Loucy (cell line): Measurements from ENCODE around the gene RREB1.

Experiments used
- H2AFZ ChIP-seq: fragments of 200-600 bp; sonication (generic); 2 replicates; pipeline ENCODE4 v1.6.0; 2016; ENCODE audit warnings: antibody characterized with exemption, mild to moderate bottlenecking, low read length, moderate library complexity
- H3F3A ChIP-seq: fragments of 200-600 bp; 2 replicates; pipeline ENCODE4 v1.6.0; 2016; ENCODE audit warnings: antibody characterized with exemption, low read depth, mild to moderate bottlenecking
- H3K27me3 ChIP-seq: fragments of 200-600 bp; sonication (generic); 2 replicates; pipeline ENCODE4 v1.6.1; 2014; ENCODE audit warnings: low read length, mild to moderate bottlenecking; ENCODE audit not compliant: insufficient read depth, poor library complexity, severe bottlenecking
- H3K36me3 ChIP-seq: fragments of 200-600 bp; sonication (generic); 2 replicates; pipeline ENCODE4 v1.6.1; 2016; ENCODE audit warnings: low read length; ENCODE audit not compliant: insufficient read depth
- H3K4me1 ChIP-seq: fragments of 200-600 bp; sonication (generic); 2 replicates; pipeline ENCODE4 v1.5.1; 2014; ENCODE audit warnings: low read length, mild to moderate bottlenecking; ENCODE audit not compliant: insufficient read depth, poor library complexity, severe bottlenecking
- H3K4me2 ChIP-seq: fragments of 200-600 bp; sonication (generic); 2 replicates; pipeline ENCODE4 v1.6.0; 2014; ENCODE audit warnings: antibody characterized with exemption, low read length, low read depth, mild to moderate bottlenecking; ENCODE audit not compliant: poor library complexity, severe bottlenecking
- H3K4me3 ChIP-seq: fragments of 200-600 bp; sonication (generic); 2 replicates; pipeline ENCODE4 v1.5.1; 2014; ENCODE audit warnings: low read length, mild to moderate bottlenecking, mixed read lengths; ENCODE audit not compliant: poor library complexity, severe bottlenecking
- H3K79me2 ChIP-seq: fragments of 200-600 bp; sonication (generic); 2 replicates; pipeline ENCODE4 v1.6.1; 2014; ENCODE audit warnings: low read length; ENCODE audit not compliant: insufficient read depth
- H3K9ac ChIP-seq: fragments of 200-600 bp; sonication (generic); 2 replicates; pipeline ENCODE4 v1.6.0; 2014; ENCODE audit warnings: mild to moderate bottlenecking, low read depth, low read length, moderate library complexity; ENCODE audit not compliant: poor library complexity, severe bottlenecking
- H3K9me2 ChIP-seq: fragments of 200-600 bp; sonication (generic); replicated peaks from 2 replicates; pipeline ENCODE4 v1.6.1; 2016; ENCODE audit warnings: low read depth, low read length, mixed read lengths
- H3K9me3 ChIP-seq: fragments of 200-600 bp; sonication (generic); 2 replicates; pipeline ENCODE4 v1.6.1; 2014; ENCODE audit warnings: mild to moderate bottlenecking, antibody characterized with exemption, low read length, low read depth; ENCODE audit not compliant: insufficient read depth
- H4K20me1 ChIP-seq: fragments of 200-600 bp; sonication (generic); 2 replicates; pipeline ENCODE4 v1.6.0; 2014; ENCODE audit warnings: antibody characterized with exemption, low read length, mild to moderate bottlenecking; ENCODE audit not compliant: insufficient read depth, poor library complexity, severe bottlenecking
- CTCF ChIP-seq: fragments of 200-600 bp; sonication (generic); conservative IDR thresholded peaks from 2 replicates; pipeline ENCODE4 v1.5.1; 2014; ENCODE audit warnings: mild to moderate bottlenecking, antibody characterized with exemption, low read length
- EZH2phosphoT487 ChIP-seq: fragments of 200-600 bp; IDR thresholded peaks from 2 replicates; pipeline ENCODE4 v1.6.1; 2018; ENCODE audit warnings: antibody characterized with exemption, mild to moderate bottlenecking, moderate library complexity, borderline replicate concordance

RREB1 gene

GRCh38 chr6:7161845-7162244 lies 54.1 kb downstream of the RREB1 start:
- no peak overlapping the region for H3K9ac ChIP-seq
- H3K4me3 ChIP-seq, result no peak overlapping the region
- no peak overlapping the region for H3K4me2 ChIP-seq
- no peaks in the 10 kb centered on the region for H3K27me3 ChIP-seq
- no peaks in the 10 kb centered on the region for H3K9me3 ChIP-seq
- peaks cover 71% of the 10 kb centered on the region for H4K20me1 ChIP-seq
- H3F3A ChIP-seq, result no peaks in the 10 kb centered on the region
- peaks cover 12% of the 10 kb centered on the region; the same call in 1 of the 2 replicates for H3K36me3 ChIP-seq
- no peaks in the 10 kb centered on the region for H3K9me2 ChIP-seq
- no peak for TF ChIP-seq EZH2phosphoT487
- TF ChIP-seq CTCF, result no peak
- peaks cover 98% of the 10 kb centered on the region for H3K79me2 ChIP-seq
- peaks cover 34% of the 10 kb centered on the region for H3K4me1 ChIP-seq
- H2AFZ ChIP-seq, result no peak overlapping the region

DNA sequence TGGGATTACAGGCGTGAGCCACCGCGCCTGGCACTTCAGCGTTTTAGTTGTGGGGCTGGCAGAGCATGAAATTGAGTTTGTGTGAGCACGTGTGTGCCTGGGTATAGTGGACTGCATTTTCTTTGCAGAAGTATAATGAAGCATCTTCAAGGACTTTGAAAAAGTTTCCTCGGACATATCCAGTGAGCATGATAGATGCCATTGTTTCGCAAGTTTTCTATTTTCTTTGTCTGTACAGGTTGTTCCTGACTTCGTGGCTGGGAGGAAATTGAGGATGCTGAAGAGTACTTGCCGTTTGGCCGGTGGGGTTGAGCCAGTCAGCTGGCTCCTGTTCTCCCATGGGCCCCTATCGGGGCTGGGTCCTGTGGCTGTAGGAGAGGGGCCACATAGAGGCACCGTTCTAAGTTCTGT lies 55.9 kb downstream of the RREB1 start:
- peaks cover 12% of the 10 kb centered on the region; the same call in 1 of the 2 replicates for H3K36me3 ChIP-seq
- H3K27me3 ChIP-seq, result no peaks in the 10 kb centered on the region
- no peaks in the 10 kb centered on the region for H3K9me3 ChIP-seq
- no peak overlapping the region for H3K4me2 ChIP-seq
- peaks cover 72% of the 10 kb centered on the region for H4K20me1 ChIP-seq
- no peak for TF ChIP-seq EZH2phosphoT487
- no peak for TF ChIP-seq CTCF
- H3F3A ChIP-seq, result no peaks in the 10 kb centered on the region
- no peaks in the 10 kb centered on the region for H3K9me2 ChIP-seq
- no peak overlapping the region for H2AFZ ChIP-seq
- H3K4me1 ChIP-seq, result peaks cover 39% of the 10 kb centered on the region
- no peak overlapping the region for H3K4me3 ChIP-seq
- peaks cover 98% of the 10 kb centered on the region for H3K79me2 ChIP-seq
- no peak overlapping the region for H3K9ac ChIP-seq

GRCh38 chr6:7164536-7165001 lies 56.8 kb downstream of the RREB1 start:
- no peaks in the 10 kb centered on the region for H3F3A ChIP-seq
- no peak overlapping the region for H3K9ac ChIP-seq
- no peak overlapping the region for H2AFZ ChIP-seq
- H3K9me3 ChIP-seq, result no peaks in the 10 kb centered on the region
- no peak overlapping the region for H3K4me3 ChIP-seq
- H3K27me3 ChIP-seq, result no peaks in the 10 kb centered on the region
- H3K79me2 ChIP-seq, result peaks cover 98% of the 10 kb centered on the region
- H3K9me2 ChIP-seq, result no peaks in the 10 kb centered on the region
- peaks cover 45% of the 10 kb centered on the region for H3K4me1 ChIP-seq
- TF ChIP-seq CTCF, result no peak
- no peak for TF ChIP-seq EZH2phosphoT487
- peaks cover 12% of the 10 kb centered on the region; the same call in 1 of the 2 replicates for H3K36me3 ChIP-seq
- no peak overlapping the region for H3K4me2 ChIP-seq
- peaks cover 72% of the 10 kb centered on the region for H4K20me1 ChIP-seq
